HG03354 (cell line): ENCODE results near the gene MCF2L.

Experiments used
- ATAC-seq: cut with Tn5 transposase; IDR thresholded peaks from one replicate; pipeline ENCODE4 v1.9.1; 2021; ENCODE audit warnings: mild to moderate bottlenecking; ENCODE audit not compliant: unreplicated experiment, poor library complexity, severe bottlenecking

Gene MCF2L

GRCh38 chr13:113087923-113088690 lies 119.1 kb downstream of the MCF2L start:
- ATAC-seq, result no peak

- no peak for ATAC-seq
Observed at GRCh38 chr13:113088691-113089020, 119.6 kb downstream of the MCF2L start.

- no peak for ATAC-seq
Observed at GRCh38 chr13:113089693-113090414, 120.8 kb downstream of the MCF2L start.

GRCh38 chr13:113090415-113090770 lies 121.4 kb downstream of the MCF2L start:
- no peak for ATAC-seq

GRCh38 chr13:113090806-113091205 lies 121.8 kb downstream of the MCF2L start:
- no peak for ATAC-seq

- ATAC-seq, result no peak
Observed at GRCh38 chr13:113091211-113091771, 122.3 kb downstream of the MCF2L start.

GRCh38 chr13:113091891-113092775 lies 123.1 kb downstream of the MCF2L start:
- no peak for ATAC-seq

GRCh38 chr13:113092776-113093579 lies 124.0 kb downstream of the MCF2L start:
- ATAC-seq, result no peak

GRCh38 chr13:113093580-113094409 lies 124.8 kb downstream of the MCF2L start:
- ATAC-seq, result no peak

- ATAC-seq, result no peak
Observed at GRCh38 chr13:113094410-113094800, 125.4 kb downstream of the MCF2L start.

- ATAC-seq, result no peak
Observed at GRCh38 chr13:113095146-113096051, 126.4 kb downstream of the MCF2L start.

GRCh38 chr13:113096052-113096744 lies 127.2 kb downstream of the MCF2L start:
- ATAC-seq, result no peak

GRCh38 chr13:113096745-113097305 lies 127.8 kb downstream of the MCF2L start:
- ATAC-seq, result no peak

GRCh38 chr13:113097651-113098050 lies 128.6 kb downstream of the MCF2L start:
- no peak for ATAC-seq

GRCh38 chr13:113098162-113098732 lies 129.2 kb downstream of the MCF2L start:
- ATAC-seq, result no peak

GRCh38 chr13:113099142-113099541 lies 130.1 kb downstream of the MCF2L start:
- ATAC-seq, result no peak
